Muscle of arm (tissue), 12 donors: ENCODE results near the gene IMPACT. TPM values are rescaled to one million over a fixed set of nuclear protein-coding genes. Genes with fewer than 3 reads are reported as not detected.

Source experiments
- DNase-seq: peaks from one replicate; pipeline ENCODE4 v3.0.0-alpha.2; 2013
- polyA plus RNA-seq, 12 donors: library from polyadenylated mRNA; unstranded; fragments of 120-200 nt; gene quantifications; one replicate each; pipeline ENCODE4 v1.2.1, GENCODE V29; 2013; ENCODE audit not compliant: insufficient read length in 12 of 12

IMPACT gene
- polyA plus RNA-seq, 12 donors: 31.5 to 52.8 (median 43.1) TPM; not detected in 1

DNA sequence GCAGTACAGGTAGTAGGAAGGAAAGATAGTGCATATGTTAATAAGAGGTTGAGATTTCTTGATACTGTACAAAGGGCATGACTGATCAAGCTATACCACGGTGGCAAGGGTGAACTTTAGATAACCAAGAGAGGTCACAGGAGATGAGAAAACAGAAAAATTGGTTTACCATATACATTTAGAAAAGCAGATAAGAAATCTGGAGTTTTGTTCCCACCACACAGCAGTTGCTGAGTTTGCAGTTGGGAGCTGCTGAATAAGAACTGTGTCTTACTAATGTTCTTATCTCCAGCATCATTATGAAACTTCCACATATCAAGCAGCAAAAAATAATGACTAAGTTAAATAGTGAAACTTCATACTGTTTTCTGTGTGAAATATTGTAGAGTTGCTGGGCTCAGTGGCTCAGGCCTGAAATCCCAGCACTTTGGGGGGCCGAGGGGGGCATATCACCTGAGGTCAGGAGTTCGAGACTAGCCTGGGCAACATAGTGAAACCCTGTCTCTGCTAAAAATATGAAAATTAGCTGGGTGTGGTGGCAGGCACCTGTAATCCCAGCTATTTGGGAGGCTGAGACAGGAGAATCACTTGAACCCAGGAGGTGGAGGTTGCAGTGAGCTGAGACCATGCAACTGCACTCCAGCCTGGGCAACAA lies 12.0 kb upstream of the IMPACT start:
- no peak for DNase-seq

DNA sequence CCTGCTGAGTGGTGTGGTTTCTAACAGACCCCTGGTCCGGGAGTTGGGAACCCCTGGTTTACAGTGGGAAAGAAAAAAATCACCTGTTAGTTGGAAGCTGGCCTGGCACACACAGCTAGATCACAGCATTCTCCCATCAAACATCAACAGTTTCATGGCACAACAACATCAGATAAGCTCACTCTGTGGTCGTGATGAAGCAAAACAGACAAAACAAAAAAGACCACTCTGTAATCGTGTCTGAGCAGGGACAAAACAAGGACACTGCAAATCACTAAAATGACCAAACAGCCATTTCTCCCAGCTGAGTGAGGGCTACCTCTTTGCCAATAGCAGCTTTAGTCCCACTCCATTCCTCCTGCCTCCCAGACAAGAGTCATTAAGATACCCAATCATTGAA lies 9.0 kb upstream of the IMPACT start:
- no peak for DNase-seq

DNA sequence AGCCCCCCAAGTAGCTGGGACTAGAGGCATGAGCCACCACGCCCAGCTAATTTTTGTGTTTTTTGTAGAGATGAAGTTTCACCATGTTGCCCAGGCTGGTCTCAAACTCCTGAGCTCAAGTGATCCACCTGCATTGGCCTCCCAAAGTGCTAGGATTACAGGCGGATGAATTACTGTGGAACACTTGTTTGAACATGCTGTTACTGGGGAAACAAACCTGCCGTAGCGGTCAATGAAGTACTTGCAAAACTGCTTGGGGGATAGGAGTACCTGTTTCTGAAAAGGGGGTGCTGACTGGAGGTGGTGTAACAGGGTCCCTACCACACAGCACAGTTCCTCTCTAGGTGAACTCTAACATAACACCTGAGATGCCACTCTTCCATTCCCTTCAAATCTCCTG lies 5.9 kb upstream of the IMPACT start:
- DNase-seq: no peak

DNA sequence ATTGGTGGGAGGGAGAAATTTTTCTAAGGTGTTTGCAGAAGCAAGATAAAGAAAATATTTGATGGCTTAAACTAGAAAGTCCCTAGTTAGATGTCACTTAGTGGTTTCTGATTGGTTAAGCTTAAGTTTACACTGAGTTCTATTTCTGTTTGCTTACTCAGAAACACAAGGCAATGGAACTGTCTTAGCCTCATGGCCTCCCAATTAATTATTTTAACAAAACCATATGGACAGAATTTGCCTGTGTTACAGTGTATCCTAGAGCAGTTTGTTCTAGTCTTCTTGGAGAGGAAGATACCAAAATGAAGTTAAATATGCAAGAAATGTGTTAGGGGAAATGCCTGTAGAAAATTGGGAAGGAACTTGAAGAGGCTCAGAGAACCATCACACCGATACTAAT lies 4.6 kb upstream of the IMPACT start:
- no peak for DNase-seq

DNA sequence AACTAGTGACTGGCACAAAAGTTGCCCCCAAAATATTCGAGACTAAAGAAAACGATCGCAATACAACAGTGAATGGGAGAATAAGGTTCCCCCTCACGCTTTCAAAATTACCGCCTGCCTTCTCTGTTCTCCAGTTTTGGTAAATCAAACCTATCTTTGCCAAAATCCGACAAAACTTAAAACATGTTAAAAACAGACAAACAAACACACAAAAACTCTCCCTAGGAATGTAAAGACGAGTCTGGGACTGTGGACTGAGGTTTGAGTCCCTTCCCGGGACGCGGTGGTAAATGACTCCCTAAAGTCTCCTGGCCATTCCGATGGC lies 435 bp upstream of the IMPACT start:
- DNase-seq: no peak

DNA sequence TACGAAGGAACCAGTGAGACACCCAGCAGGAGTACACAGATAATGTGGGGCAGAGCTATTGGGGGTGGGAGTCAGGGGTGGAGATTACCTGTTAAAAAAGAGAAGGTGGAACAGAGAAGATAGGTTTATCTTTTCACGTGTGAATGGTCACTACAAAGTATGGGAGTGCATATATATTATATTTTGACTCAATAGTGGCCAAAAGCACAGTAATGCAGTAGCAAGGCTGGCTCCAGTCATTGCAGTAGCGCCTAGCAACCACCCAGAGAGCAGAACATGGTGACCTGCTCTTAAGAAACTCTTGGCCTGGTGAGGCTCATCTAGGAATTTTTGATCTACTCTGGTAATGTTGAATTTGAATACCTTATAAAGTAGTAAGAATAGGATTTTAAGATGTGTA lies 1.0 kb downstream of the IMPACT start:
- DNase-seq: no peak

DNA sequence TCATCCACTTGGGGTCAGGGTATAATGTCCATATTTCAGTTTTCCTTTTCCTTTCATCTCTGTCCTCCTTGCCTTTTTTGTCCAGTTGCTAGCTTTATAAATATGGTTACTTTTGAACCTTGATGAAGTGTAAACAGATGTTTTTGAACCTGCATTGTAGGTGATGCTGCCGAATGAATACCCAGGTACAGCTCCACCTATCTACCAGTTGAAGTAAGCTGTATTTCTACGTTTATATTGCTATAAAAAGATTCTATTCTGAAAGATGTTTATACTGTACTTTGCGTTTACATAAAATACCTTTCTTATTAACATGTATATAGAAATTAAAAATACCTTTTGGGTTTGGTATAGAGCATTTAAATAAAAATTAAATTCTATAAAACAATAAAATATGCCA lies 2.2 kb downstream of the IMPACT start:
- no peak for DNase-seq

DNA sequence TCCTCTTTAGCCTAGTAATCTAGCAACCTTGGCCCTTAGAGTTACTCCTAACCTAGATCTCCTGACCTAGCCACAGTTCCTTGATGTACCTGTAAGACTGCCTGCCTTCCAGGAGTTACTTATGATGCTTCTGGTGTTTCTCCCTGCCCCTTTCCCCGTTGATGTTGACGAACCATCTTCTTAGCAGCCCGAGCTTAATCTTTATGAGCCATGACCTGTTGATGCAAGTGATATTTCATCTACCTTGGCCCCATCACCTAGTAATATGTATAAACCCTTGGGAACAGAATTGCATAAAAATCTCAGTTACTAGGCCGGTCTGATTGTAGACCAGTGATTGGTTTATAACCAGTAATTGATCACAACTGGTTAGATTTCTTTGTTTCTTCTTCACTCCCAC lies 2.7 kb downstream of the IMPACT start:
- DNase-seq: no peak

DNA sequence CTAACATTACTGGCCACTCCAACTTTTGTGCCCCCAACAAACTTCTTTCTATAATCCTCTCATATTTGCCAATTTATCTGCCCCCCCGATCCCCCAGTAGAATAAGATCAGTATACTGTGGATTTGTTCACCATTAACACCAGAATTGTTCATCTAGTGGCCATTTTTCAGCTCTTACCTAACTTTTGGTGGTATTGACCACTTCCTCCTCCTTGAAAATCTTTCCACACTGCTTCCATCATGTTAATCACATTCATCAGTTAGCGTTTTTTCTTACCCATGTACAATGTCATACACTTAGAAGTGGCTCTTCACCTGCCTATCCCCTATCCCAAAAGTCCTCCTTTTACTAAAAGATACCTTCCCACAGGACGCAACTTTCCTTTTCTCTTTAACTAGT lies 6.1 kb downstream of the IMPACT start:
- no peak for DNase-seq

DNA sequence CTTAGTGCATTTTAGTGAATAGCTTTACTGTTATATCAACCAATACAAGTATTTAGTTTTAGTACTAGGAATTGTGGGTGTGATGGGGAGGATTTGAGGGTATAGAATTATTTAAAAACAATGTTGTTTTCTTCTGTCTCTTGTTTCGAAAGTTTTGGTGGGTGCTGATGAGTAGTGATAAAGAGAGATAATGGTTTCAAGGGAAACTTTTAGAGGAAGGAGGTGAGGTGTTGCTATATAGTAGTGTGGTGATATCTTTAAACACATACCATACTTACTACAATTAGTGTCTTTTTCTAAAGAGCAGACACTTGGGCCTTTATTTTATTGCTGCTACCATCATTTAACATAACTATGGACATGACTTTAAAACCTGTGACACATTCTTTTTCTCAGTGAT lies 10.5 kb downstream of the IMPACT start:
- DNase-seq: no peak

DNA sequence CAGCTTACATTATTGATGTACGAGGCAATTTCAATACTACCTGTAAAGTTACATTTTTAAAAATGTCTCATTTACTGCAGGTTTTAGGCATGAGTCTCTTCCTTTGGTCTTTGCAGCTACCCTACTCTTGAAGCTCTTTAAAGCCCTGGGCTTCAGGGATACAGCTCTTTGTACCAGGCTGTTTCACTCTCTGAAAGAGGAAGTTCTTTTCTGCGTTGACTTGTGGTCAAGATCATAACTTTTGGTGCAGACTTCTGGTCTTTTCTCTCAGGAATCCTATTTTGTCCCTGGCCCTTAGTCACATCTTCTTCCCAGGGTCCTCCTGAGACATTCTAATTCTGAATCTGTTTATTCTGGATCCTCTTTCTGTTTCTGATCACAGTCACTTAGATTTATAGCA lies 17.4 kb downstream of the IMPACT start:
- no peak for DNase-seq

DNA sequence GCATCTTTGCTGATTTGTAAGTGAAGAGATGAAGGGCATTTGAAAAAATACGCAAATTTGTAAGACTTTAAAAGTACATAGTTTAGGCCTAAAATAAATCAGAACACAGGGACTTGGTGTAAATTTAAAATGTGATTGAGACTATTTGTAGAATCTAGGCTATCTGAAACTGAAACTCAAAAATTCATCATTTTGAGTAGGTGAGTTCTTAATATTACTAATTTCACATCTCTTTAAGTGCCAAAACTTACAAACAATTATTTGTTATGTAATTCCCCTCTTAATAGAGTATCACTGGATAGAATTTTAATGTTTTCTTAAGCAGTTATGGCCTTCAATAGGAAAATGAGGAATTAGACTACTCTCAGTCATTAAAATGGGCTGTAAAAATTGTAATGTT lies 20.0 kb downstream of the IMPACT start:
- no peak for DNase-seq

DNA sequence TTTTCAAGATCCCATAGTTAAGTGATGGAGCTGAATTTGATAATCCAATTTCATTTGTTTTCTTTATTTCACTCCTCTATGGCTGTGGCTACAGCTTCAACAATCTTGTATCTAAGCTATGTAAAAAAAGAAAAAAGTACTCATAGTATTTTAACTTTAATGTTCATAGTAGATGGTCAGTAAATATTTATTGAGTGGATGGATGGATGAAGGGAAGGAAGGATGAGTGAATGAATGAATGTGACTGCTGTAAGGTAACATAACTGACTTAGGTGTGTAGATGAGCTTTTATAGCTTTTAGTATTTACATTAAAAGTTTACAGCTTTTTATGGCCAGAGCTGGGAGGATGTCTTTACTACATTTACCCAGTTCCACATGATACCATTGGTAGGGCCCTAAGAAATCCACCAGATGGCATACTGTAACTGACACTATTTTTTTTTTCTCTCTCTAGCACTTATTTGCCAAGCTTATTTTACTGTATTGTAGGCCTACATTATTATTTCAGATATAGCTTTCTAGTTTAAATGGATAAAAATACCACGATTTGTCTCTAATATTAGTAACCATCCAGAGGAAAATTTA lies 20.6 kb downstream of the IMPACT start:
- no peak for DNase-seq

DNA sequence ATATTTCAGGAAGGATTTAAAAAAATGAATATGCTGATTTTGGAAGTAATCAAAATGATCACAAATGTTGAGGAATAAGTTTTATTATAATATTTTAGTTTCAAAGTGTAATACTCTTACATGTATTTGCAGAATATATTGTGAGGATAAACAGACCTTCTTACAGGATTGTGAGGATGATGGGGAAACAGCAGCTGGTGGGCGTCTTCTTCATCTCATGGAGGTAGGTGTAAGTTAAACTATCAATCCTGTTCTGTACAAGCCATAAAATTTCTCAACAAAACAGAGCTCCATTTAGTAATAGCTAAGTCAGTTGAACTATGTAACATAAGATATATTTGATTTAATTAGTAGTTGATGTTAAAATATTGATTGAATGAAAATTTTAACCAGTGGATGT lies 21.5 kb downstream of the IMPACT start:
- no peak for DNase-seq

DNA sequence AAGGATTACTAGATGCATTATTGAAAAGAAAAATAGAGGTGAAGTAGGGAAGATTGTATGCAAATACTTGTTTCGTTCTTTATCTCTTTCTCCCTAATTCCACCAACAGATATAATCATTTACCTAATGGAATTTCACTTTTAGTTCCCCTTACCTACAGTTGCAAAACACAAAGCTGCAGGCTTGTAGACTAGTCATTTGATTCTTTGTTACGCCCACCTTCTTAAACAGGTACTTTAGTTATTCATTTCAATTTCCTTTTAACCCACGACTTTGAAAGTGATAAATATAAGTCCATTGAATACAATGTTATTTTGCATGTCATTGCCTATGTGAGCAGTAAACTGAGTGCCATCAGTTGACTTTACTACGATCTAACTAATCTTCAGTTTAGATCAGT lies 30.1 kb downstream of the IMPACT start:
- DNase-seq: no peak

DNA sequence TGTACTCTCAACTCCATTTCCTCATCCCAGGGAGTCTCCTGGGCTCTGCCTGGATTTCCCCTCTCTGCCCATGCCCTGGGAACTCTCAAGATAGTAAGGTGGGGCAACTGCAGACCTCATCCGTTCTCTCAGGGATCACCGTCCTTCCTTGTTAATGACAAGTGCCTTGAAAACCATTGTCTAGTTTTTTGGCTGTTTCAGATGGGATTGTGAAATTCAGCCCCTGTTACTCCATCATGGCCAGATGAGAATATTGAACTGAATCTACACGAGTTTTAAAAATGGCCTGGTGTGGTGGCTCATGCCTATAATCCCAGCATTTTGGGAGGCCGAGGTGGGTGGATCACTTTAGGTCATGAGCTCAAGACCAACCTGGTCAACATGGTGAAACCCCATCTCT lies 33.3 kb downstream of the IMPACT start:
- DNase-seq: no peak

DNA sequence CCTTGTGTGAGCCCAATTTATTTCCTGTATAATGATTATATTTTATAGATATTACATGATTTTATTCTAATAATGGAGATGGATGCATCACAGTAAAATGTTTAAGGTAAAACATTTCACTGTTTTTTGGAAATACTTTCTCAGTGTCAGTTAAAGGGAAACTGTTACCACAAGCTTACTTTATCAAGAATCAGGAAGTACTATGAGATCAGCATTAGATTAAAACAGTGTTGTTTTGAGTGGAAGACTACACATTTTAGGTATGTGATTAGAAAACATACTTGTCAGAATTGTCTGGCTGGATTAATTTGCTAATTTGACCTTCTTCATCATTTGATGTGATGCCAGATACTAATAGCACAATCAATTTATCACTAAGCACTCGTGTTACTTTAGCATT lies 33.9 kb downstream of the IMPACT start, which contains the start of gene HRH4:
Gene HRH4 (plus strand): TSS at position 250 of the 400 bp plus-strand sequence. CDS start 92 bp downstream, at position 342.
- no peak for DNase-seq

DNA sequence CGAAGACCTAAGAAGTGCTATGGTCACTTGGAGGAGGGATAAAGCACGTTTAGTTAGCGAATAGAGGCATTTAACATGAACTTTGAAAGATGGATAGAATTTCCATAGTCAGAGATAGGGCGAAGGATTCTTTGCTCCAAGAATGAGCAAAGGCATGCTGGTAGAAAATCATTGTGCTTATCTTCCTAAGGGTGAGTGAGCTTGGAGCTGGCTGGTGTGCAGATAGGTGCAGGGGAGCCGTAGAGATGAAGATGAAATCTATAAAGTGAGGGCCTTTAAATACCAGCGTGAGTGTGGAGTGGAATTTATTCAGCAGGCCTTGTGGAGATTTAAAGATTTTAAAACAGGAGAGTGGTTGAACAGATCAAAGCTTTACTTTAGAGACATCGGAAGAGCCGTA lies 35.5 kb downstream of the IMPACT start:
- DNase-seq: no peak

DNA sequence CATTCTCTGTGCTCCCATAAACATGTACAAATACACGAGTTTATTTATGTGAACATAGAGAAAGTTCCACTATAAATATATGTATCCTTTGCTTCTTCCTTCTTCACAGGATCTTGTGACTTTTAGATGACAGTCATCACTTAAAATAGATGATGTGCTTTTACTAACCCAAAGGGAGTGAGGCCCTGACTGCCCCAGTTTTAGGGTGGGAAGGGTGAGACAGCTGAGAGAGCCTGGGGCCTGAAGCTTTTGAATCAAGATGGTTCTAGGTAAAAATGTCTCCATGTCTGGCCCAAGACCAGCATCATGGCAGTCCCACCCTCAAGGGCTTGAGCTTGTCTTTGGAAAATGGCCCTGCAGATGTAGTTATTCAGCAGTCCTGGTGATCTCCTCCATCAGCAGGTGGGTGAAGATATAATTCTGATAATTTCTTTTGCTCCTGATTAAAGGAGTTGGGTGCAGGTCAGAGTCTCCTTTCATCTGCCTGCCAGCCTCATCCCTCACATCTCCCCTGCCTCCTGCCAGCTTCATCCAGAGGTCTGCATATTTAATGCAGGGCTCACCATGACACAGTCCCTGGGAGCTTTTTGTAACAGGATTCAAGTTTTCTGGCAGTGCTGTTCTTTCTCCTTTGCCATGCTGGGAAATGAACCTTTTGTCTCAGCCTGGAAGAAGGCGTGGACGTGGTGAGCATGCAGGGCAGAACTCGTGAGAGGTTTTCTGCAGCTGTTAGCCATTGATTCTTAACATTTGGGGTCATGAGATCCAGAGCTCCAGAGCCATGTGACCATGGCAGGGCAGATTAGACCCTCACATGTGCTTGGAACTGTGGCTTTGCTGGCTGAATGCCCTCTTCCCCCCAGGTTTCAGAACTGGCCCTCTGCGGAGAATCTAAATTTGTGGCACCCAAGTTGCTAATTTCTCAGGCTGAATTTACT lies 36.6 kb downstream of the IMPACT start:
- no peak for DNase-seq

DNA sequence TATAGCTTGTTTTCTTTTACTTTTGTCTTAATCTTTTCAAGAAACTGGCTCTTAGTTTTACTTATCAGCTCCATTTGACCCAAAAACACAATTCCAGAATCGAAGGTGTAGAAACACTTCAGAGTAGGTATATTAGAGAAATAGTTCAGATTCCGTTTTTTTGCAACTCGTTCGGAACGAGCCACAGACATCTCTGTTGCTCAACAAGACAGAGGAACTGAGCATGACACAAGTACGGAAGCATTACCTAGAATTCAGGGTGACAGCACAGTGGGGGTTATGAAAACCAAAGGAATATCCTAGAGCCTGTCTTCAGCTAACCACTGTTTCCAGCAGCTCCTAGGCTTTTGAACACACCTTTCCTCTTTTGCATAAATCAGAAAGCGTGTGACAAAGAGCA lies 39.0 kb downstream of the IMPACT start:
- DNase-seq: no peak

DNA sequence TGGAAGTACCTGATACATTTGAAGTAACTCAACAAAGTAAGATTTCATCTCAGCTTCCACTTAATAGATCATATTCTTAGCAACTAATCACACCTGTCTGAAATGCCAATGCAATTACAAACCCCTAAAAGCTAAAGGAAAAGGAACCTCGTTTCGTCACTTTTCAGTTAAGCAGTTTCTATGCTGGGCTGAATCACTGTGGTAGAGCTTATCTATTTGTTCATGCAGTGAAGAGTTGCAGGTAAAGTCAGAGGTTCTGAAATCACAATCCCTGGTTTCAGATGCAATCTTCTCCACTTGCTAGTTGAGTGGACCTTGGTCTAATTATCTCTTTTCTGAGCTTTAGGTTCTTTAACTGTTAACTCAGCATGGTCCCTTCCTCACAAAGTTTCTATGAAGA lies 40.3 kb downstream of the IMPACT start:
- no peak for DNase-seq

DNA sequence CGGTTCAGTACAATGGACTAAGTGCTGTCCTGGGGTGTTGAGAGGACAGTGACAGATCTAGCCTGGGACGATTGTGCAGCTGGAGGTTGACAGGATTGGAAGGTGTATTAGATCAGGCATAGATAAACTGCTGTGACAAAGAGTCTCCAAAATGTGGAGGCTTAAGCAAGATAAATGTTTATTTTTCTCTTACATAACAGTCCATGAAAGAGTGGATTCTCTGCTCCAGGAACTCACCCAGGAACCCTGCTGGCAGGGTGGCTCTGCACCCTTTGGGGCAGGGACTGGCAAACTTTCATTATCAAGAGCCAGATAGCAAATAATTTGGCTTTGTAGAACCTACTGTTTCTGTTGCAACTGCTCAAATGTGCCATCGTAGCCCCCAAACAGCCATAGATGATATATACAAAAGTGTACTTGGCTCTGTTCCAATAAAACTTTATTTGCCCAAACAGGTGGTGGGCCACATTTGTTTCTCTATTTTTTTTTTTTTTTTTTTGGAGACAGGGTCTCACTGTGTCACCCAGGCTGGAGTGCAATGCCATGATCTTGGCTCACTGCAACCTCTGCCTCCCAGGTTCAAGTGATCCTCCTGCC lies 43.6 kb downstream of the IMPACT start:
- no peak for DNase-seq

DNA sequence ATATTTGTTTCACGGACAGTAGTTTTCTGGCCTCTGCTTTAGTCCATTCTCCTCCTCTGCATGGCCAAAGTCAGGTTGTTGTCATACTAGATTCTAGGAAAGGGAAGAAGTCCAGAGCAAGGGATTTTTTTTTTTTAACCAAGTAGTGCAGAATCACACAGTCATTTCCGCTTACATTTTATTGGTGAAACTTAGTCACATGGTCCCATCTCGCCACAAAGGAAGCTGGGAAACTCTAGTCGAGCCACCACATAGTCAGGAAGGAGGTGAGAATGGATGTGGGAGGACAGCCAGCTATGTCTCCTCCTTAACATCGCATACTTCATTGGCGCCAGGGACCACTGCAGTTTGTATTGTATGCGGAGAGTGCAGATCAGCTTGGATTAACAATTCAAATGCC lies 44.3 kb downstream of the IMPACT start:
- DNase-seq: no peak
